Thoracic aorta (tissue), 2 donors: ENCODE data around the gene TDRD7. TPM values are rescaled to one million over a fixed set of nuclear protein-coding genes. Genes with fewer than 3 reads are reported as not detected.

Experiments used
- ATAC-seq: fragments of 150-250 bp; one replicate; pipeline ENCODE4 v1.8.0; 2017; ENCODE audit warnings: low read depth; ENCODE audit not compliant: insufficient number of reproducible peaks, low FRiP score
- DNase-seq: peaks from one replicate; pipeline ENCODE4 v3.0.0-alpha.2; 2020; ENCODE audit warnings: low spot score
- H3K27ac ChIP-seq, 2 donors: fragments of 200-600 bp; sonication (generic); 1 replicate in 1 of 2; 2 replicates in 1 of 2; pipeline ENCODE4 v1.5.1; 2016; ENCODE audit warnings: mild to moderate bottlenecking in 2 of 2, moderate library complexity in 2 of 2
- H3K27me3 ChIP-seq: fragments of 200-600 bp; sonication (generic); replicated peaks from 2 replicates; pipeline ENCODE4 v1.6.0; 2016; ENCODE audit warnings: mild to moderate bottlenecking; ENCODE audit not compliant: insufficient read depth
- H3K36me3 ChIP-seq: fragments of 200-600 bp; sonication (generic); one replicate; pipeline ENCODE4 v1.5.1; 2016
- H3K4me1 ChIP-seq, 2 donors: fragments of 200-600 bp; sonication (generic); 1 replicate in 1 of 2; 2 replicates in 1 of 2; pipeline versions ENCODE4 v1.5.1 to v1.6.0; 2016; ENCODE audit warnings: low read depth in 2 of 2, mild to moderate bottlenecking in 1 of 2; ENCODE audit not compliant: control insufficient read depth in 1 of 2
- H3K4me3 ChIP-seq: fragments of 200-600 bp; sonication (generic); 2 replicates; pipeline ENCODE4 v1.5.1; 2016; ENCODE audit warnings: mild to moderate bottlenecking
- H3K9me3 ChIP-seq: fragments of 200-600 bp; sonication (generic); 2 replicates; pipeline ENCODE4 v1.5.1; 2016
- CTCF ChIP-seq: fragments of 200-600 bp; sonication (generic); IDR thresholded peaks from one replicate; pipeline ENCODE4 v1.5.1; 2019; ENCODE audit warnings: antibody characterized with exemption
- total RNA-seq, 2 donors: library from RNA; depleted of rRNA; stranded (reverse); fragments of >200 nt; gene quantifications; one replicate each; pipeline versions ENCODE4 v1.1.0 to v1.2.3, GENCODE V29; 2016

The TDRD7 gene
- total RNA-seq, 2 donors from 2014 or later, result 13.9 to 16.2 TPM

- DNase-seq, result no peak
- no peak for ATAC-seq
- no peaks in the 10 kb centered on the region for H3K4me1 ChIP-seq
- H3K27ac ChIP-seq, result no peak overlapping the region
- H3K9me3 ChIP-seq, result no peaks in the 10 kb centered on the region
- H3K27me3 ChIP-seq, result no peaks in the 10 kb centered on the region
- no peak overlapping the region for H3K4me3 ChIP-seq
- H3K36me3 ChIP-seq, result no peaks in the 10 kb centered on the region
- no peak for TF ChIP-seq CTCF
Observed at GRCh38 chr9:97387936-97388684, 23.8 kb upstream of the TDRD7 start.

GRCh38 chr9:97388721-97389238 is 23.1 kb upstream of the TDRD7 start:
- DNase-seq (no peak), ATAC-seq (no peak)
- H3K36me3 ChIP-seq, result no peaks in the 10 kb centered on the region

GRCh38 chr9:97389249-97389648 is 22.6 kb upstream of the TDRD7 start:
- ATAC-seq (no peak), DNase-seq (no peak)
- Histone ChIP-seq H3K27ac (no peak overlapping the region), H3K36me3 (no peaks in the 10 kb centered on the region), H3K27me3 (no peaks in the 10 kb centered on the region), H3K4me1 (no peaks in the 10 kb centered on the region), H3K4me3 (no peak overlapping the region), H3K9me3 (no peaks in the 10 kb centered on the region)
- no peak for TF ChIP-seq CTCF

More at GRCh38 chr9:97388721-97389238, 23.1 kb upstream of the TDRD7 start:
- no peak overlapping the region for H3K4me3 ChIP-seq
- no peak for TF ChIP-seq CTCF
- no peak overlapping the region for H3K27ac ChIP-seq
- H3K4me1 ChIP-seq, result no peaks in the 10 kb centered on the region
- no peaks in the 10 kb centered on the region for H3K9me3 ChIP-seq
- H3K27me3 ChIP-seq, result no peaks in the 10 kb centered on the region

- ATAC-seq (no peak), DNase-seq (no peak)
- H3K27ac ChIP-seq, result no peak overlapping the region
- H3K36me3 ChIP-seq, result no peaks in the 10 kb centered on the region
- H3K27me3 ChIP-seq, result no peaks in the 10 kb centered on the region
- H3K9me3 ChIP-seq, result no peaks in the 10 kb centered on the region
- no peak for TF ChIP-seq CTCF
- no peak overlapping the region for H3K4me3 ChIP-seq
- no peaks in the 10 kb centered on the region for H3K4me1 ChIP-seq
Observed at GRCh38 chr9:97390791-97391406, 21.0 kb upstream of the TDRD7 start.

GRCh38 chr9:97394881-97395280 is 17.0 kb upstream of the TDRD7 start:
- Histone ChIP-seq H3K36me3 (no peaks in the 10 kb centered on the region), H3K27me3 (no peaks in the 10 kb centered on the region), H3K4me3 (no peak overlapping the region), H3K27ac (no peak overlapping the region), H3K4me1 (no peaks in the 10 kb centered on the region), H3K9me3 (no peaks in the 10 kb centered on the region)
- DNase-seq, result no peak
- TF ChIP-seq CTCF, result no peak
- ATAC-seq, result no peak
